Endothelial cell of umbilical vein (primary cell): ENCODE measurements around the gene NGFR. TPM values are rescaled to one million over a fixed set of nuclear protein-coding genes. Genes with fewer than 3 reads are reported as not detected.

Experiments
- BruUV-seq: library from RNA; stranded (reverse); fragments of 400-500 nt; replicated peaks from 2 replicates; lab custom pipeline; 2021; lab: Mats Ljungman, UMichigan
- CTCF ChIA-PET: fragments of 300-600, 350-600 bp; sonication (Branson Sonifier 250); formaldehyde crosslinking; loops from one replicate; lab custom pipeline; 2021; ENCODE audit warnings: antibody characterized with exemption, inconsistent platforms; lab: Charles Lee
- POLR2A ChIA-PET: fragments of 300-600, 350-600 bp; sonication (Branson Sonifier 250); formaldehyde crosslinking; loops from one replicate; lab custom pipeline; 2021; ENCODE audit warnings: antibody characterized with exemption, inconsistent platforms; lab: Charles Lee
- DNase-seq: peaks from one replicate; pipeline ENCODE4 v3.0.0-alpha.2; 2011; ENCODE audit warnings: low read depth, low spot score
- FAIRE-seq: peaks from 2 replicates; lab custom pipeline; 2011; peaks lifted over from hg19 to GRCh38; lab: Jason Lieb, UNC
- H2AFZ ChIP-seq: 2 replicates; pipeline ENCODE4 v1.6.0; 2012; ENCODE audit warnings: low read depth, low read length, control low read depth, inconsistent platforms
- H3K27ac ChIP-seq: 2 replicates; pipeline ENCODE4 v1.5.1; 2011; ENCODE audit warnings: low read depth, mild to moderate bottlenecking, control low read depth, low read length, moderate library complexity; ENCODE audit not compliant: insufficient read depth
- H3K27me3 ChIP-seq, 2 experiments: 2 replicates each; pipeline versions ENCODE4 v1.6.0 to v1.6.1; 2011; ENCODE audit warnings: low read length in 2 of 2, mixed read lengths in 1 of 2; ENCODE audit not compliant: control insufficient read depth in 2 of 2, insufficient read depth in 2 of 2
- H3K36me3 ChIP-seq, 2 experiments: 2 replicates in 1 of 2; 3 replicates in 1 of 2; pipeline ENCODE4 v1.5.1; 2011; ENCODE audit warnings: low read length in 2 of 2, mild to moderate bottlenecking in 1 of 2, moderate library complexity in 1 of 2; ENCODE audit not compliant: control insufficient read depth in 2 of 2, insufficient read depth in 2 of 2; ENCODE audit errors: extremely low read depth in 1 of 2
- H3K4me1 ChIP-seq: 3 replicates; pipeline ENCODE4 v1.5.1; 2011; ENCODE audit warnings: mild to moderate bottlenecking, low read length; ENCODE audit not compliant: control insufficient read depth, insufficient read depth; ENCODE audit errors: extremely low read depth
- H3K4me2 ChIP-seq: 2 replicates; pipeline ENCODE4 v1.6.1; 2011; ENCODE audit warnings: low read length, control low read depth, mixed read lengths; ENCODE audit not compliant: insufficient read depth
- H3K4me3 ChIP-seq, 3 experiments: fragments of 200-600 bp in 1 of 3; sonication (generic), shearing (Covaris generic) in 1 of 3; replicated peaks in 1 of 3; 2 replicates each; pipeline ENCODE4 v1.5.1; 2011 to 2016; ENCODE audit warnings: control low read depth in 3 of 3, low read length in 3 of 3, mild to moderate bottlenecking in 2 of 3, inconsistent platforms in 1 of 3, low read depth in 1 of 3, moderate library complexity in 1 of 3; ENCODE audit not compliant: insufficient read depth in 1 of 3
- H3K79me2 ChIP-seq: 2 replicates; pipeline ENCODE4 v1.6.0; 2012; ENCODE audit warnings: low read length, inconsistent platforms; ENCODE audit not compliant: control insufficient read depth, insufficient read depth
- H3K9ac ChIP-seq: replicated peaks from 2 replicates; pipeline ENCODE3; 2011; ENCODE audit warnings: low read length, control low read depth; ENCODE audit not compliant: insufficient read depth; ENCODE audit errors: extremely low read depth
- H3K9me1 ChIP-seq: replicated peaks from 3 replicates; pipeline ENCODE4 v1.6.0; 2011; ENCODE audit warnings: mild to moderate bottlenecking, low read length; ENCODE audit not compliant: control insufficient read depth, insufficient read depth; ENCODE audit errors: extremely low read depth
- H3K9me3 ChIP-seq: replicated peaks from 2 replicates; pipeline ENCODE4 v1.5.1; 2012; ENCODE audit warnings: low read length, inconsistent platforms; ENCODE audit not compliant: control insufficient read depth, insufficient read depth
- H4K20me1 ChIP-seq: replicated peaks from 2 replicates; pipeline ENCODE3; 2011; ENCODE audit warnings: mild to moderate bottlenecking, low read length; ENCODE audit not compliant: control insufficient read depth, insufficient read depth; ENCODE audit errors: extremely low read depth
- EZH2 ChIP-seq: IDR thresholded peaks from 2 replicates; pipeline ENCODE4 v1.6.1; 2012; ENCODE audit warnings: borderline replicate concordance, low read depth, mild to moderate bottlenecking, moderate library complexity, low read length, inconsistent platforms; ENCODE audit not compliant: severe bottlenecking
- FOS ChIP-seq: IDR thresholded peaks from 2 replicates; pipeline ENCODE4 v1.6.1; 2011; ENCODE audit warnings: mild to moderate bottlenecking, low read length, moderate library complexity, borderline replicate concordance; ENCODE audit not compliant: insufficient read depth
- GATA2 ChIP-seq: IDR thresholded peaks from 2 replicates; pipeline ENCODE4 v1.7.0; 2011; ENCODE audit warnings: low read depth, mild to moderate bottlenecking, moderate library complexity, mixed read lengths, low read length; ENCODE audit not compliant: insufficient read length, insufficient read depth
- JUN ChIP-seq: IDR thresholded peaks from 2 replicates; pipeline ENCODE4 v1.6.1; 2011; ENCODE audit warnings: borderline replicate concordance, low read depth; ENCODE audit not compliant: insufficient read length, insufficient read depth
- MYC ChIP-seq: IDR thresholded peaks from one replicate; pipeline ENCODE4 v1.6.1; 2011; ENCODE audit warnings: mild to moderate bottlenecking, low read depth, low read length
- POLR2AphosphoS5 ChIP-seq: IDR thresholded peaks from 2 replicates; pipeline ENCODE4 v1.6.1; 2012; ENCODE audit warnings: low read depth, mild to moderate bottlenecking, control low read depth, low read length, moderate library complexity; ENCODE audit not compliant: insufficient read depth
- dilution Hi-C: fragments of 300-500 bp; cut with MboI; formaldehyde crosslinking; loops from one replicate; pipeline ENCODE4 v1.15.0; 2019; ENCODE audit warnings: low sequenced_read_pairs; ENCODE audit not compliant: extremely low pct_ligation_motif_present
- intact Hi-C: fragments of 100-400 bp; cut with micrococcal nuclease; formaldehyde crosslinking; loops from one replicate; pipeline ENCODE4 v1.10.0; 2022
- polyA plus RNA-seq, 4 experiments: library from polyadenylated mRNA; depleted of rRNA in 3 of 4; stranded (reverse) in 3 of 4; unstranded in 1 of 4; fragments of >200 nt; gene quantifications; 2 replicates each; pipeline versions ENCODE4 v1.2.1 to v1.2.3, GENCODE V29; 2011 to 2012; ENCODE audit warnings: missing spikeins in 1 of 4
- total RNA-seq: library from RNA; stranded (reverse); gene quantifications from 2 replicates; pipeline ENCODE4 v1.2.3, GENCODE V29; 2021

The NGFR gene
- total and polyA plus RNA-seq, 2 donors (not counting 3 experiments of a cell fraction or from before 2014, with no cell fraction given), result not detected

DNA sequence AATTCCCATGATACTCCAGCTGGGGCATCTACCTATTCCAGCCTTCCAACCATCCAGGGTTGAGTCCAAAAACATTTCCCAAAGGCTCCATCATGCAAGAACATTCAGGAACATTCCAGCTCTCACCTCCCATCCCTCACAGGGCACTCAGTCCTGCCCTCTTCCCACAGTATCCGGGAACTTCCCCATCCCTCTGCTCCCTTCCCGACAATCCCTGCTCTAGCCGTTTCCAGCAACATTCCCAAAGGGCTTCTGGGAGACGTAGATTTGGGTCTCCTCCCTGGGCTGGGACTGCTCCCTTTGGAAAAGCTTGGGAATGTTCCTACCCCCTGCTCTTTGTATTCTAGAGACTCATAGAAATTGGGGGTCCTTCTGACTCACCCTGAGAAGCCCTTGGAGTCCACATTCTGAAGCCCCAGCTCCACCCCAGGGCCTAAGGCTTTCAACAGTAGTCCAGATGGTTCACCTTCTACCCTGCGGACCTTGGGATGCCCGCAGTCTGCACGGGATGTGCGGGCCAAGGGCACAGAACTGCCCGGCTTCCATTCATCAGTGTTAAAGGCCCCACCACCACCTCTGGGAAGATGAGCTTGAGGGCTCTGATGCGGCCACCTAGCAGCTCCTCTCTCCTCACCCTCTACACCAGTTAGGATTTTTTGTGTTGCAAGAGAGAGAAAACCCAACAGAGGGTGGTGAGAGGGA is 25.4 kb downstream of the NGFR start:
- H3K9ac ChIP-seq, result no peak overlapping the region
- H2AFZ ChIP-seq, result no peak overlapping the region
- FAIRE-seq (no peak), DNase-seq (no peak)
- H4K20me1 ChIP-seq, result no peaks in the 10 kb centered on the region
- ChIA-PET POLR2A (no interaction called here), CTCF (interaction anchor here (1.3 kb wide), 1 partner anchor 8 kb away, joined by 3 read pairs; no protein-coding TSS in a partner anchor)
- intact Hi-C loops (no loop called here), dilution Hi-C loops (no loop called here)
- H3K9me3 ChIP-seq, result no peaks in the 10 kb centered on the region
- H3K4me1 ChIP-seq, result no peaks in the 10 kb centered on the region
- H3K27me3 ChIP-seq, result peaks cover 2 to 4% of the 10 kb centered on the region in 2 experiments
- no peak overlapping the region for H3K4me2 ChIP-seq
- H3K27ac ChIP-seq, result no peak overlapping the region
- H3K9me1 ChIP-seq, result no peaks in the 10 kb centered on the region
- no peak overlapping the region for H3K4me3 ChIP-seq
- no TSS peak for BruUV-seq
- TF ChIP-seq GATA2 (no peak), EZH2 (no peak), POLR2AphosphoS5 (no peak), JUN (no peak), MYC (no peak), FOS (no peak)
- H3K79me2 ChIP-seq, result no peaks in the 10 kb centered on the region
- H3K36me3 ChIP-seq, result no peaks in the 10 kb centered on the region

DNA sequence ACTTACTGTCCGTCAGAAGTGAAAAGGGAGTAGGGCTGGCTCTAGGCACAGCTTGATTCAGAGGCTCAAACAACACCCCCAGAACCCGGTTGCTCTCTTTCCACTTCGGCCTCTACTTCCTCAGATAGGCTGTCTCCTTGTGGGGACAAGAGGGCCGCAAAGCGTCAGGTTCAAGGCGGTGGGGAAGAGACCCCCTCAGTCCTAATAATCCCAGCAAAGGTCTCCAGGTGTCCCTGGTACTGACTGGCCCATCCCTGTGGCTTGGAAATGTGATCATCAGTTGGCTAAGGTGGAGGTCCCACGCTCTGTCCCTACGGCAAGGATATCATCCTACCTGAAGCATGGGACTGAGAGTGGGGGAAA is 26.0 kb downstream of the NGFR start:
- no peaks in the 10 kb centered on the region for H3K36me3 ChIP-seq
- no TSS peak for BruUV-seq
- intact Hi-C loops, result no loop called here
- TF ChIP-seq EZH2, result no peak
- peaks cover 2 to 4% of the 10 kb centered on the region in 2 experiments for H3K27me3 ChIP-seq
- FAIRE-seq, result no peak
- no peak for DNase-seq
- dilution Hi-C loops, result no loop called here
- H4K20me1 ChIP-seq, result no peaks in the 10 kb centered on the region
- no peaks in the 10 kb centered on the region for H3K79me2 ChIP-seq
- ChIA-PET CTCF (interaction anchor here (1.3 kb wide), 1 partner anchor 9 kb away, joined by 3 read pairs; no protein-coding TSS in a partner anchor), POLR2A (no interaction called here)
- no peak overlapping the region for H3K4me2 ChIP-seq
- no peaks in the 10 kb centered on the region for H3K9me3 ChIP-seq
- no peak overlapping the region for H3K4me3 ChIP-seq
- H3K9ac ChIP-seq, result no peak overlapping the region
- H3K9me1 ChIP-seq, result no peaks in the 10 kb centered on the region
- H3K27ac ChIP-seq, result no peak overlapping the region
- H2AFZ ChIP-seq, result no peak overlapping the region
- no peaks in the 10 kb centered on the region for H3K4me1 ChIP-seq
